NCI-H1694 (cell line): Measurements from ENCODE around the gene COL5A1.

Experiments used
- DNase-seq: peaks from one replicate; lab custom pipeline; 2025; lab: John Stamatoyannopoulos, UW

The COL5A1 gene

GRCh38 chr9:134744385-134745295 lies 103.0 kb downstream of the COL5A1 start:
- no peak for DNase-seq

GRCh38 chr9:134747951-134748489 lies 106.4 kb downstream of the COL5A1 start:
- DNase-seq = no peak

GRCh38 chr9:134748591-134748990 lies 107.0 kb downstream of the COL5A1 start:
- no peak for DNase-seq

GRCh38 chr9:134750450-134751155 lies 109.0 kb downstream of the COL5A1 start:
- no peak for DNase-seq

- DNase-seq = no peak
Observed at GRCh38 chr9:134751622-134752021, 110.0 kb downstream of the COL5A1 start.

- no peak for DNase-seq
Observed at GRCh38 chr9:134752471-134753168, 111.0 kb downstream of the COL5A1 start.

- DNase-seq = no peak
Observed at GRCh38 chr9:134753191-134753590, 111.6 kb downstream of the COL5A1 start.

GRCh38 chr9:134755221-134755907 lies 113.8 kb downstream of the COL5A1 start:
- DNase-seq = no peak

GRCh38 chr9:134756098-134756497 lies 114.5 kb downstream of the COL5A1 start:
- DNase-seq = no peak

GRCh38 chr9:134757216-134757975 lies 115.8 kb downstream of the COL5A1 start:
- DNase-seq = no peak

GRCh38 chr9:134758949-134759607 lies 117.5 kb downstream of the COL5A1 start:
- DNase-seq = no peak

- no peak for DNase-seq
Observed at GRCh38 chr9:134759913-134760312, 118.3 kb downstream of the COL5A1 start.

- no peak for DNase-seq
Observed at GRCh38 chr9:134760750-134761420, 119.3 kb downstream of the COL5A1 start.

GRCh38 chr9:134764473-134765269 lies 123.1 kb downstream of the COL5A1 start:
- no peak for DNase-seq

GRCh38 chr9:134765785-134766184 lies 124.2 kb downstream of the COL5A1 start:
- no peak for DNase-seq

- DNase-seq = no peak
Observed at GRCh38 chr9:134766587-134766986, 125.0 kb downstream of the COL5A1 start.

GRCh38 chr9:134768332-134768708 lies 126.7 kb downstream of the COL5A1 start:
- no peak for DNase-seq

GRCh38 chr9:134768709-134769351 lies 127.2 kb downstream of the COL5A1 start:
- no peak for DNase-seq
